PFSK-1 (cell line): Measurements from ENCODE around the gene CLEC4G.

Experiments
- FOXP2 ChIP-seq: optimal IDR thresholded peaks from 2 replicates; pipeline ENCODE3; 2011; ENCODE audit warnings: borderline replicate concordance, control low read depth, inconsistent platforms; ENCODE audit not compliant: insufficient read depth; ENCODE audit errors: extremely low read length, extremely low read depth
- POLR2AphosphoS5 ChIP-seq: IDR thresholded peaks from 2 replicates; pipeline ENCODE4 v1.6.1; 2012; ENCODE audit warnings: low read depth, mild to moderate bottlenecking, control low read depth, low read length, moderate library complexity
- SIN3A ChIP-seq: IDR thresholded peaks from 2 replicates; pipeline ENCODE4 v1.6.1; 2012; ENCODE audit warnings: mild to moderate bottlenecking, low read length, moderate library complexity, borderline replicate concordance; ENCODE audit not compliant: insufficient read depth
- TAF1 ChIP-seq: IDR thresholded peaks from 2 replicates; pipeline ENCODE4 v1.6.1; 2012; ENCODE audit warnings: low read length, control low read depth, borderline replicate concordance; ENCODE audit not compliant: insufficient read depth
- TF ChIP-seq, protein P1 (sequence below), 2 experiments: IDR thresholded peaks; 2 replicates each; pipeline versions ENCODE4 v1.6.1 to v1.8.0; 2011 to 2012; ENCODE audit warnings: low read depth in 2 of 2, low read length in 2 of 2, control low read depth in 1 of 2, inconsistent platforms in 1 of 2, mild to moderate bottlenecking in 1 of 2, moderate library complexity in 1 of 2; ENCODE audit not compliant: insufficient read depth in 1 of 2

DNA sequence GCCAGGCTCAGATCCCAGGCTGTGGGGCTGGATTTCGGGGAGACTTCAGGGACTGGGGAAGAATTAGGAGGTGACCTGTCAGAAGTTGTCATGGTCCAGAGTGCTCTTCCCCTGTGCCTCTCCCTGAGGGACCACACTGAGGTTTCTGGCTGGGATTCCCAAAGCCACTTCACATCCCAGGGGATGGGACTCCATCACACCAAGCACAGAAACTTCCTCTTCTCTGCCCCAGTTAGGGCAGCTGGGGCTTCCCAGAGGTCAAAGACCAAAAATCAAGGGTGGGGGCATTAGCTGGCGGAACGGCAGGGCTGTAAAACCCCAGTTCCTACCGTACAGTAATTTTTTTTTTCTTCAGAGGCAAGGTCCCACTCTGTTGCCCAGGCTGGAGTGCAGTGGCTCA lies 37.4 kb downstream of the CLEC4G start:
- TF ChIP-seq TAF1 (no peak), POLR2AphosphoS5 (no peak), FOXP2 (no peak), SIN3A (no peak)
- TF ChIP-seq, protein P1, sequence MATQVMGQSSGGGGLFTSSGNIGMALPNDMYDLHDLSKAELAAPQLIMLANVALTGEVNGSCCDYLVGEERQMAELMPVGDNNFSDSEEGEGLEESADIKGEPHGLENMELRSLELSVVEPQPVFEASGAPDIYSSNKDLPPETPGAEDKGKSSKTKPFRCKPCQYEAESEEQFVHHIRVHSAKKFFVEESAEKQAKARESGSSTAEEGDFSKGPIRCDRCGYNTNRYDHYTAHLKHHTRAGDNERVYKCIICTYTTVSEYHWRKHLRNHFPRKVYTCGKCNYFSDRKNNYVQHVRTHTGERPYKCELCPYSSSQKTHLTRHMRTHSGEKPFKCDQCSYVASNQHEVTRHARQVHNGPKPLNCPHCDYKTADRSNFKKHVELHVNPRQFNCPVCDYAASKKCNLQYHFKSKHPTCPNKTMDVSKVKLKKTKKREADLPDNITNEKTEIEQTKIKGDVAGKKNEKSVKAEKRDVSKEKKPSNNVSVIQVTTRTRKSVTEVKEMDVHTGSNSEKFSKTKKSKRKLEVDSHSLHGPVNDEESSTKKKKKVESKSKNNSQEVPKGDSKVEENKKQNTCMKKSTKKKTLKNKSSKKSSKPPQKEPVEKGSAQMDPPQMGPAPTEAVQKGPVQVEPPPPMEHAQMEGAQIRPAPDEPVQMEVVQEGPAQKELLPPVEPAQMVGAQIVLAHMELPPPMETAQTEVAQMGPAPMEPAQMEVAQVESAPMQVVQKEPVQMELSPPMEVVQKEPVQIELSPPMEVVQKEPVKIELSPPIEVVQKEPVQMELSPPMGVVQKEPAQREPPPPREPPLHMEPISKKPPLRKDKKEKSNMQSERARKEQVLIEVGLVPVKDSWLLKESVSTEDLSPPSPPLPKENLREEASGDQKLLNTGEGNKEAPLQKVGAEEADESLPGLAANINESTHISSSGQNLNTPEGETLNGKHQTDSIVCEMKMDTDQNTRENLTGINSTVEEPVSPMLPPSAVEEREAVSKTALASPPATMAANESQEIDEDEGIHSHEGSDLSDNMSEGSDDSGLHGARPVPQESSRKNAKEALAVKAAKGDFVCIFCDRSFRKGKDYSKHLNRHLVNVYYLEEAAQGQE (IDR thresholded peaks at IDR 0.05; ENCODE audit: insufficient read depth in 1 of 2, low read depth in 2 of 2, low read length in 2 of 2) = no peak
